Measurements from ENCODE around the gene ADA. TPM values are rescaled to one million over a fixed set of nuclear protein-coding genes. Genes with fewer than 3 reads are reported as not detected.

The ADA gene
- polyA plus RNA-seq, 1 of the 3 experiments (the other 2 are of a cell fraction) = 25.7 TPM

DNA sequence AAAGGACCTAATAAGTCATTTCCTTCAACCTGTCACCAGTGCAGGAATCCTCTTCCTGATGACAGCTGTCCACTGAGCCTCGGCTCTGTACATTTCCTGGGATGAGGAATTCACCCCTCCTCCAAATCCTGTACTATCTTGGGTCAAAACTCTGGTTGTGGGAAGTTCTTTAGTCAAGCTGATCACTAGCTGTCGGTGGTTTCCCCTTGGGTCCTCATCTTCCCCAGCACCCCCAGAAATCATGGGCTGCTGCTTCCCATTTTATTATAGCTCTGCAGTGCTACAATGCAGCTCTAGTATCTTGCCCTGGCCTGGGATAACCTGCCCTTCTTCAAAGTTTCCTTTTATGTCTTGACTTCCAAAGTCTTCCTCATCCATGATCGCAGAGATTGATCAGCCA lies 14.6 kb upstream of the ADA start:
- Histone ChIP-seq H3K27ac (ENCODE audit: low read depth in 2 of 2, low read length in 1 of 2) (no peak overlapping the region), H2AFZ (ENCODE audit: low read depth) (no peak overlapping the region), H3K9me2 (no peaks in the 10 kb centered on the region), H3K36me3 (replicated peaks in 1 of 2; ENCODE audit: control insufficient read depth in 1 of 2, insufficient read depth in 2 of 2, low read length in 1 of 2) (no peaks in the 10 kb centered on the region), H3F3A (replicated peaks; ENCODE audit: insufficient read depth) (peaks cover 10% of the 10 kb centered on the region), H3K4me2 (no peak overlapping the region), H3K27me3 (ENCODE audit: insufficient read depth) (no peaks in the 10 kb centered on the region), H3K9ac (no peak overlapping the region), H4K20me1 (ENCODE audit: insufficient read depth) (no peaks in the 10 kb centered on the region), H3K79me2 (ENCODE audit: insufficient read depth) (no peaks in the 10 kb centered on the region), H3K9me3 (no peaks in the 10 kb centered on the region), H3K4me1 (ENCODE audit: control insufficient read depth in 1 of 2, insufficient read depth in 2 of 2, low read depth in 1 of 2, low read length in 1 of 2) (no peaks in the 10 kb centered on the region), H3K4me3 (ENCODE audit: low read depth in 2 of 2, low read length in 1 of 2) (no peak overlapping the region)
- TF ChIP-seq RXRA (IDR thresholded peaks at IDR 0.05; ENCODE audit: borderline replicate concordance, low read depth) (no peak), NFIC (IDR thresholded peaks at IDR 0.05; ENCODE audit: borderline replicate concordance) (no peak), YY1 (IDR thresholded peaks at IDR 0.05; ENCODE audit: low read depth) (no peak), GABPA (IDR thresholded peaks at IDR 0.05; ENCODE audit: low read depth) (no peak), CHD2 (IDR thresholded peaks at IDR 0.05; ENCODE audit: low read length, partially characterized antibody) (no peak), ELF1 (IDR thresholded peaks at IDR 0.05) (no peak)
- TF ChIP-seq, protein P1, sequence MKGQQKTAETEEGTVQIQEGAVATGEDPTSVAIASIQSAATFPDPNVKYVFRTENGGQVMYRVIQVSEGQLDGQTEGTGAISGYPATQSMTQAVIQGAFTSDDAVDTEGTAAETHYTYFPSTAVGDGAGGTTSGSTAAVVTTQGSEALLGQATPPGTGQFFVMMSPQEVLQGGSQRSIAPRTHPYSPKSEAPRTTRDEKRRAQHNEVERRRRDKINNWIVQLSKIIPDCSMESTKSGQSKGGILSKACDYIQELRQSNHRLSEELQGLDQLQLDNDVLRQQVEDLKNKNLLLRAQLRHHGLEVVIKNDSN (IDR thresholded peaks at IDR 0.05; ENCODE audit: borderline replicate concordance, low read depth) = no peak
- TF ChIP-seq, protein P2, sequence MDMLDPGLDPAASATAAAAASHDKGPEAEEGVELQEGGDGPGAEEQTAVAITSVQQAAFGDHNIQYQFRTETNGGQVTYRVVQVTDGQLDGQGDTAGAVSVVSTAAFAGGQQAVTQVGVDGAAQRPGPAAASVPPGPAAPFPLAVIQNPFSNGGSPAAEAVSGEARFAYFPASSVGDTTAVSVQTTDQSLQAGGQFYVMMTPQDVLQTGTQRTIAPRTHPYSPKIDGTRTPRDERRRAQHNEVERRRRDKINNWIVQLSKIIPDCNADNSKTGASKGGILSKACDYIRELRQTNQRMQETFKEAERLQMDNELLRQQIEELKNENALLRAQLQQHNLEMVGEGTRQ (IDR thresholded peaks at IDR 0.05; ENCODE audit: borderline replicate concordance, low read depth, low read length) = no peak
- DNase-seq = no peak
- POLR2A ChIA-PET = no interaction called here
- CTCF ChIA-PET = interaction anchor here (0.6 to 1.5 kb wide), 4 partner anchors 17 to 509 kb away, joined by 3 to 6 read pairs (median 4); no protein-coding TSS in a partner anchor
- WGBS (ENCODE audit: low lambda C conversion rate) = 82% methylated on average over 3 of the region's 3 CpGs

DNA sequence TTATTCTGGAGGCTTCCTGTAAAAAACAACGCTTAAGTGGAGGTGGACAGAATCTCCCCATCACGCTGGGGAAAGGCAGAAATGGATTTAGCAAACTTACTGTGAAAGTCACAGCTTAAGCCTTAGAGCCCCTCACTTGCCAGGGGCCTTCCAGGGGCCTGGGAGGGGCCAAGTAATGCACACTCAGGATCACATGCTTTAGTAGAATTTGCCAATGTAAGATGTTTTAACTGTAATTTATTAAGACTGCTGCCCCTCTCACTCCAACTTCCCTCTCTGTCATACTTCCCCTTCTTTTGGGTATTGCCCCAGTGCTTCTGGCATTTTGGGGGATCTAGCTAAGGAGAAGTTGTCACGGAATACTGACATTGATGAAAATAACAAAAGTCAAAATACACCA lies 12.6 kb upstream of the ADA start:
- Histone ChIP-seq H3K27me3 (ENCODE audit: insufficient read depth) (no peaks in the 10 kb centered on the region), H3K9ac (no peak overlapping the region), H2AFZ (ENCODE audit: low read depth) (no peak overlapping the region), H3K9me3 (no peaks in the 10 kb centered on the region), H3K79me2 (ENCODE audit: insufficient read depth) (no peaks in the 10 kb centered on the region), H3K4me2 (no peak overlapping the region), H3K36me3 (replicated peaks in 1 of 2; ENCODE audit: control insufficient read depth in 1 of 2, insufficient read depth in 2 of 2, low read length in 1 of 2) (no peaks in the 10 kb centered on the region), H3K9me2 (no peaks in the 10 kb centered on the region), H4K20me1 (ENCODE audit: insufficient read depth) (no peaks in the 10 kb centered on the region), H3K4me1 (ENCODE audit: control insufficient read depth in 1 of 2, insufficient read depth in 2 of 2, low read depth in 1 of 2, low read length in 1 of 2) (no peaks in the 10 kb centered on the region), H3K27ac (ENCODE audit: low read depth in 2 of 2, low read length in 1 of 2) (no peak overlapping the region), H3F3A (replicated peaks; ENCODE audit: insufficient read depth) (peaks cover 7% of the 10 kb centered on the region), H3K4me3 (ENCODE audit: low read depth in 2 of 2, low read length in 1 of 2) (no peak overlapping the region)
- 54% methylated on average over 3 of the region's 3 CpGs for WGBS (ENCODE audit: low lambda C conversion rate)
- DNase-seq = no peak
- TF ChIP-seq RFX5 (IDR thresholded peaks at IDR 0.05; ENCODE audit: low read length) (no peak), PBX3 (IDR thresholded peaks at IDR 0.05) (no peak), YY1 (IDR thresholded peaks at IDR 0.05; ENCODE audit: low read depth) (no peak)
- ChIA-PET POLR2A (no interaction called here), CTCF (interaction anchor here (1.7 kb wide), 1 partner anchor 19 kb away, joined by 5 read pairs; no protein-coding TSS in a partner anchor)

Measured in SK-N-SH (cell line).